GM12878 (cell line): Measurements from ENCODE around the gene PIK3C2B. TPM values are rescaled to one million over a fixed set of nuclear protein-coding genes. Genes with fewer than 3 reads are reported as not detected.

Experiments used
- ATAC-seq: fragments of 200-7000 bp; cut with Tn5 transposase; 3 replicates; pipeline ENCODE4 v1.9.1; 2020; ENCODE audit warnings: mild to moderate bottlenecking, moderate library complexity
- BruUV-seq: library from RNA; stranded (reverse); fragments of 400-500 nt; replicated peaks from 2 replicates; lab custom pipeline; 2021; lab: Mats Ljungman, UMichigan
- CTCF ChIA-PET: fragments of 300-600 bp; sonication (Branson Sonifier 250); formaldehyde crosslinking; extraction: SDS; loops from one replicate; lab custom pipeline; 2021; ENCODE audit warnings: inconsistent platforms; lab: Yijun Ruan, JAX
- POLR2A ChIA-PET: fragments of 350-600 bp; formaldehyde crosslinking; extraction: SDS; loops from one replicate; lab custom pipeline; 2021; ENCODE audit warnings: inconsistent platforms; lab: Charles Lee
- RAD21 ChIA-PET: fragments of 300-600 bp; sonication (Branson Sonifier 250); formaldehyde crosslinking; loops from one replicate; lab custom pipeline; 2023; ENCODE audit warnings: antibody characterized with exemption; ENCODE audit not compliant: unreplicated experiment; lab: Charles Lee
- SMC1A ChIA-PET: fragments of 300-600 bp; sonication (Branson Sonifier 250); formaldehyde crosslinking; loops from one replicate; lab custom pipeline; 2023; ENCODE audit not compliant: unreplicated experiment, uncharacterized antibody; lab: Charles Lee
- DNase-seq: peaks from one replicate; pipeline ENCODE4 v3.0.0-alpha.2; 2011; ENCODE audit warnings: low read depth, low spot score
- FAIRE-seq: peaks from 3 replicates; lab custom pipeline; 2011; peaks lifted over from hg19 to GRCh38; lab: Jason Lieb, UNC
- H2AFZ ChIP-seq: 2 replicates; pipeline ENCODE4 v1.6.0; 2011; ENCODE audit warnings: low read depth, low read length, control low read depth; ENCODE audit not compliant: control insufficient read depth
- H3K27ac ChIP-seq: 2 replicates; pipeline ENCODE4 v1.5.1; 2011; ENCODE audit warnings: control low read depth; ENCODE audit not compliant: control insufficient read depth, insufficient read depth
- H3K27me3 ChIP-seq, 2 experiments: replicated peaks in 1 of 2; 2 replicates each; pipeline versions ENCODE4 v1.6.0 to v1.6.1; 2011; ENCODE audit warnings: low read length in 1 of 2; ENCODE audit not compliant: control insufficient read depth in 2 of 2, insufficient read depth in 2 of 2
- H3K36me3 ChIP-seq, 2 experiments: 2 replicates each; pipeline ENCODE4 v1.5.1; 2011; ENCODE audit warnings: low read length in 1 of 2; ENCODE audit not compliant: control insufficient read depth in 2 of 2, insufficient read depth in 2 of 2
- H3K4me1 ChIP-seq: 2 replicates; pipeline ENCODE4 v1.6.1; 2011; ENCODE audit warnings: mild to moderate bottlenecking, low read length, moderate library complexity, mixed read lengths; ENCODE audit not compliant: control insufficient read depth, insufficient read depth
- H3K4me2 ChIP-seq: 2 replicates; pipeline ENCODE4 v1.6.0; 2011; ENCODE audit warnings: control low read depth; ENCODE audit not compliant: control insufficient read depth, insufficient read depth
- H3K4me3 ChIP-seq: fragments of 200-600 bp; sonication (generic); 2 replicates; pipeline ENCODE4 v1.5.1; 2016
- H3K79me2 ChIP-seq: 2 replicates; pipeline ENCODE4 v1.6.0; 2011; ENCODE audit warnings: low read length; ENCODE audit not compliant: control insufficient read depth, insufficient read depth
- H3K9ac ChIP-seq: 2 replicates; pipeline ENCODE4 v1.8.0; 2011; ENCODE audit warnings: low read length, control low read depth, mixed read lengths; ENCODE audit not compliant: control insufficient read depth, insufficient read depth
- H3K9me3 ChIP-seq: replicated peaks from 3 replicates; pipeline ENCODE4 v1.5.1; 2011; ENCODE audit warnings: mild to moderate bottlenecking, low read length; ENCODE audit not compliant: control insufficient read depth, insufficient read depth
- H4K20me1 ChIP-seq: 2 replicates; pipeline ENCODE4 v1.6.0; 2011; ENCODE audit not compliant: control insufficient read depth, insufficient read depth
- RBBP5 ChIP-seq: fragments of 200-600 bp; sonication (generic); conservative IDR thresholded peaks from 2 replicates; pipeline ENCODE4 v1.6.1; 2016
- RELB ChIP-seq: fragments of 450-650 bp; IDR thresholded peaks from 2 replicates; pipeline ENCODE4 v1.6.1; 2017; ENCODE audit warnings: low read depth, mild to moderate bottlenecking, moderate library complexity
- ZNF24 ChIP-seq: fragments of 450-650 bp; IDR thresholded peaks from 2 replicates; pipeline ENCODE4 v1.6.1; 2017; ENCODE audit warnings: antibody characterized with exemption, mild to moderate bottlenecking
- ZNF687 ChIP-seq: fragments of 450-650 bp; IDR thresholded peaks from 2 replicates; pipeline ENCODE4 v1.6.1; 2017; ENCODE audit warnings: mild to moderate bottlenecking, moderate library complexity
- WGBS: methylation state at CpG from one replicate; pipeline ENCODE4 v1.1.6; 2016; ENCODE audit warnings: low lambda C conversion rate; ENCODE audit not compliant: insufficient replicate concordance, insufficient coverage; ENCODE audit errors: missing lambda C conversion rate; 5-methylcytosine and 5-hydroxymethylcytosine counted together
- in situ Hi-C: fragments of 300-500 bp; cut with MboI; formaldehyde crosslinking; loops from 9 replicates; pipeline ENCODE4 v1.14.3; 2018; ENCODE audit warnings: mixed read lengths
- intact Hi-C: fragments of 100-400 bp; cut with micrococcal nuclease; formaldehyde crosslinking; loops from one replicate; pipeline ENCODE4 v1.14.2; 2022; ENCODE audit not compliant: unreplicated experiment
- polyA plus RNA-seq, 11 experiments: library from polyadenylated mRNA; depleted of rRNA in 4 of 11; unstranded in 6 of 11; stranded (reverse) in 5 of 11; fragments of >200 nt; fragmentation: Nextera tagmentation in 4 of 11; fragmentation: Illumina TruSeq in 1 of 11; extraction: Ambion mirVana in 4 of 11; extraction: Trizol in 1 of 11; gene quantifications; 1 replicate in 1 of 11; 2 replicates in 10 of 11; pipeline versions ENCODE4 v1.2.1 to v1.2.3, GENCODE V29; 2011 to 2016; ENCODE audit warnings: inconsistent platforms in 2 of 11, missing spikeins in 2 of 11, low read depth in 1 of 11
- total RNA-seq, 4 experiments: library from RNA; depleted of rRNA in 3 of 4; stranded (reverse); fragments of >200 nt in 3 of 4; fragmentation: Illumina TruSeq in 1 of 4; extraction: Trizol in 1 of 4; gene quantifications; 2 replicates each; pipeline versions ENCODE4 v1.2.1 to v1.2.3, GENCODE V29; 2013 to 2021

The PIK3C2B gene
- total and polyA plus RNA-seq, 10 of the 15 experiments (the other 5 are each of a cell fraction or from before 2014, with no cell fraction given) = 2.2 to 38.1 (median 11.4) TPM

- no peak for TF ChIP-seq ZNF687
- TF ChIP-seq ZNF24 = no peak
These were observed 39.4 kb downstream of the PIK3C2B start (continued) for GRCh38 chr1:204455063-204455830.

- H4K20me1 ChIP-seq = no peaks in the 10 kb centered on the region
- H3K27me3 ChIP-seq = no peaks in the 10 kb centered on the region
- 76% methylated on average over 4 of the region's 4 CpGs for WGBS
- in situ Hi-C loops = no loop called here
- no peak for ATAC-seq
- TF ChIP-seq RBBP5 = no peak
- TF ChIP-seq RELB = no peak
- intact Hi-C loops = no loop called here
- FAIRE-seq = no peak
- RAD21 ChIA-PET = interaction anchor here (2.3 to 13.8 kb wide), 2 partner anchors 43 to 52 kb away, joined by 8 to 441 read pairs; partner anchors contain the start of gene PIK3C2B
- CTCF ChIA-PET = interaction anchor here (0.8 to 51.8 kb wide), 3 partner anchors 8 to 36 kb away, joined by 3 to 2021 read pairs (median 3); partner anchors contain the start of gene PIK3C2B
- SMC1A ChIA-PET = interaction anchor here (1.5 to 33.8 kb wide), 6 partner anchors 7 to 45 kb away, joined by 3 to 939 read pairs (median 22); partner anchors contain the start of gene PIK3C2B
- no peak overlapping the region for H2AFZ ChIP-seq
- H3K27ac ChIP-seq = no peak overlapping the region
- H3K4me2 ChIP-seq = no peak overlapping the region
- DNase-seq = no peak
- H3K4me3 ChIP-seq = no peak overlapping the region
- POLR2A ChIA-PET = interaction anchor here (0.6 to 3.1 kb wide), 4 partner anchors 10 to 59 kb away, joined by 6 to 41 read pairs (median 8); partner anchors contain the start of gene PIK3C2B
- H3K9me3 ChIP-seq = no peaks in the 10 kb centered on the region
- H3K36me3 ChIP-seq = peaks cover 0 to 5% of the 10 kb centered on the region in 2 experiments; a peak in 3 of 4 replicates
- no TSS peak for BruUV-seq
- no peak overlapping the region for H3K9ac ChIP-seq
- peaks cover 17% of the 10 kb centered on the region for H3K4me1 ChIP-seq
- no peaks in the 10 kb centered on the region for H3K79me2 ChIP-seq
These were observed 40.1 kb downstream of the PIK3C2B start for GRCh38 chr1:204454476-204454875.
